HG02981 (cell line): ENCODE results near the gene EIF4G2.
"Not testable (repeated sequence)": the region's sequence is repeated elsewhere in the genome, so short reads cannot be mapped to it uniquely, and the experiment has no call there.

ENCODE experiments used
- ATAC-seq: cut with Tn5 transposase; IDR thresholded peaks from one replicate; pipeline ENCODE4 v1.9.1; 2021; ENCODE audit warnings: mild to moderate bottlenecking, moderate library complexity; ENCODE audit not compliant: unreplicated experiment

Gene EIF4G2

DNA sequence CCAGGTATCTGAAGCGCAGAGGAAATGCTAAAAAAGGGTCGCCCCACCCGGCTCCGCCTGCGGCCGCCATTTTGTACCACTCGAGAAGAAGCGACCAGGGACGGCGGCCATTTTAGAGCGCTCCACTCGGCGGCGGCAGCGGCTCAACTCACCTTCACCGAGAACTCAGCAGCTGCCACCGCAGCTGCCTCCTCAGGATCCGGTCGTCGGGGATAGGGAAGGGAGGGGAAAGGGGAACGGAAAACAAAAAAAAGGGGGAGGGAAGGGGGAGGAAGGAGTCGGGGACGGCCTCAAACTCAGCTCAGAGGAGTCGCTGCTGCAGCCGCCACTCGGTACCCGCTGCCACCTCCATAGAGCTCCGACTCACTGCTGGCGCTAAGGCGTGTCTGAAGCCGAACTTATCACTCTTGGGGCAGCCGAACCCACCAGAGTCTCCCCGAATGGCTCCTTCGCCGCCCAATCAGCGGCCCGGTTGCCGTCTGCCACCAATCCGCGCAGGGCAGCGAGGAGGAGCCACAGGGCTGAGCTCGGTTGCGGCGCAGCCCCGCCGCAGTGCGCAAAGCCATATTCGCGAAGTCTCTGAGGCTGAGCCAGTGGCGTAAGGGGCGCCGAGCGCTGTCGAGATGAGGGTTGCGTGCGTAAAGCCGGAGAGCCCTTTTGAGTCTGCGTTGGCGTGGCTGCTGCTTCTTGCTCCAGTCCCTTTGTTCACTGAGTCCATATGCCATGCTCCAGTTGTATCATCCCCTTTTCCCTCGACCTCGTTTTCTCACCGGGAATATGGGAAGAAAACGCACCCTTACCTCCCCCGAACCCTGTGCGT is at the start of gene EIF4G2:
TSS of gene EIF4G2 (minus strand) at position 374 of the 820 bp plus-strand sequence.
- peak; percentile 93 for ATAC-seq

DNA sequence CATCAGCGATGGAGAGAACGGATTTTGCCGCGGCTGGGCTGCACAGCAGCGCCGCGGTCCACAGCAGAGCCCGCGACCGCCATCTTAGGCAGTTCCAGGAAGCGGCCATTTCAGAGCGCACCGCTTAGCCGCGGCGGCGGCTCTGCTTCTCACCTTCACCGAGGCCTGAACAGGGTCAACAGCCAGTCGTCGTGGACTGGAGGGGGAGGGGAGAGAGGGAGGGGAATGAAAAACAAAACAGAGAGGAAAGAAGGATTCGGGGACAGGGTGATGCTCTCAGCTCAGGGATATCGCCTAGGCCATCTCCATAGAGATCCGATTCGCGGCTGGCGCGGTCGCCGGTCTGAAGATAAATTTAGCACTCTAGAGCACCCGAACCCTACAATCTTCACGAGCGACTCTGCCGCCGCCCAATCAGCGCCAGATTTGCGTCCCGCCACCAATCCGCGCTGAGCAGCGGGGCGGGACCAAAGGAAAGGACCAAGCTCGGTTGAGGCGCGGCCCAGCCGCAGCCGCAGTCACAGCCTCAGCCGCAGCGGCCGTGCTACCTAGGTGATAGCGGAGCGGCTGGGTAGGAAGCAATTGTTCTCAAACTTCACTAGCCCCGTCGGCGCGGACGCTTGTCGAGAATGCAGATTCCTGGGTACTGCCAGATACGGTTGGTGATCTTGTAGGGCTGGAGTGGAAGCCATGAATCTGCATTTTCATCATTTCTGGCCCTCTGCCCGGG is 49.1 kb upstream of the EIF4G2 start, which contains the start of gene ZBED5:
TSS of gene ZBED5 (minus strand) at position 345 of the 730 bp plus-strand sequence. CDS start 3,108 bp downstream, outside the sequence.
- ATAC-seq, result peak; percentile 90

DNA sequence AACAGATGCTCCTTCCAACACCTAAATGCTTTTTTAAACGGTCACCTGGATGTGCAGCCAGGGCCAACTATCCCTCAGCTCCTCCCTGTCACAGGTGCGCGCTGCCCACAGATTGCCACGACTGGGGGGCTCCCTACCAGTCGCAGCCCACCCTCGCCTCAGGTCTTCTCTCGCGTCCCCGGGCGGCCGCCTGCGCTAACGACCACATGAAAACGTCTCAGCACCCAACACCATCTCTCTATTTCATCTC is 48.7 kb upstream of the EIF4G2 start:
- ATAC-seq, result peak; percentile 15

DNA sequence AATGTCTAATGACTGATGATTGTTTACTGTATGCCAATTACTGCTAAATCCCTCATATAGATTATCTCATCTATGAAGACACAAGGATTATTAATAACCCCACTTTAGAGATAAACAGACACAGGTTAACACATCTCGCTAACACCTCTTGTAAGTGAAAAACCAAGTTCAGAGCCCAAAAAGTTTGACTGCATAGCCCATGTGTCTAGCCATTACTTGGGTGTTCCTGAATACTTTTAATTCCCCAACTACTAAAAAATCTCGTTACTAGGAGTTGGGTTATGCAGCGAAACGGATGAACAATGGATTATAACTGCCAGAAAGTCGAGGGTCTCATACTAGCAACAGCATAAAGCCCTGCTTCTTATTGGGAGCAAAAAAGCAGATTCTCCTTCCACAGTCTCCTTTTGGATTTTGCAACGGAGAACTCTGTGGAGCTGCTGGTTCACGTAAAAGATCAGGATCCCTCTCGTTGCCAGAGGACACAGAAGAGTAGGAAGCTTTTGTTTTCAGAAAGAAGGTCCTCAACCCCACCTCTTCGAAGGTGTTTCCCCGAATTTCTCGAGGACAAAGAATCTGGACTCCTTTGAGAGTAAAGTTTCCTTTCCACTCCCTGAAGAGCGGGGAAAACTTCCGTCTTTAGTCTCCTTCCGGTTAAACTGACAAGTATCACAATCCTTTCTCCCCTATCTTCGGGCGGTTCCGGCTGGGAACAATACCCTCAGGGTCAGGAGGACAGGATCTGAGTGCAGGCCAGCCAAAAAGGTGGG is 48.1 kb upstream of the EIF4G2 start:
- ATAC-seq, result peak; percentile 2

DNA sequence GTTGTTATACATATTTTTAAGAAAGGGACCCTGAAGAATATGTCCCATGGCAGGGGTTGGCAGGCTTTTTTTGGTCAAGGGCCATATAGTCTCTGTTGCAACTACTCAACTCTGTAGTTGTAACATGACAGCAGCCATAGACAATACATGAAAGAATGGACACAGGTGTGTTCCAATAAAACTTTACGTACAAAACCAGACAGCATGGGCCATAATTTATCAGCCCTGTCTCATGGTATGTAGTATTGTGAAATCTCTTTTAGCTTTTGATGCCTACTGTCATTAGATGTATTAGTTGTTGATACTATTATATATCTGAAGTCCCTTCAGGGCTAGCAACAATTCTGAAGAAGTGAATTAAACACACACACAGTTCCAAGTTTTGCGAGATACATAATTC is 46.6 kb upstream of the EIF4G2 start:
- ATAC-seq, result no peak

DNA sequence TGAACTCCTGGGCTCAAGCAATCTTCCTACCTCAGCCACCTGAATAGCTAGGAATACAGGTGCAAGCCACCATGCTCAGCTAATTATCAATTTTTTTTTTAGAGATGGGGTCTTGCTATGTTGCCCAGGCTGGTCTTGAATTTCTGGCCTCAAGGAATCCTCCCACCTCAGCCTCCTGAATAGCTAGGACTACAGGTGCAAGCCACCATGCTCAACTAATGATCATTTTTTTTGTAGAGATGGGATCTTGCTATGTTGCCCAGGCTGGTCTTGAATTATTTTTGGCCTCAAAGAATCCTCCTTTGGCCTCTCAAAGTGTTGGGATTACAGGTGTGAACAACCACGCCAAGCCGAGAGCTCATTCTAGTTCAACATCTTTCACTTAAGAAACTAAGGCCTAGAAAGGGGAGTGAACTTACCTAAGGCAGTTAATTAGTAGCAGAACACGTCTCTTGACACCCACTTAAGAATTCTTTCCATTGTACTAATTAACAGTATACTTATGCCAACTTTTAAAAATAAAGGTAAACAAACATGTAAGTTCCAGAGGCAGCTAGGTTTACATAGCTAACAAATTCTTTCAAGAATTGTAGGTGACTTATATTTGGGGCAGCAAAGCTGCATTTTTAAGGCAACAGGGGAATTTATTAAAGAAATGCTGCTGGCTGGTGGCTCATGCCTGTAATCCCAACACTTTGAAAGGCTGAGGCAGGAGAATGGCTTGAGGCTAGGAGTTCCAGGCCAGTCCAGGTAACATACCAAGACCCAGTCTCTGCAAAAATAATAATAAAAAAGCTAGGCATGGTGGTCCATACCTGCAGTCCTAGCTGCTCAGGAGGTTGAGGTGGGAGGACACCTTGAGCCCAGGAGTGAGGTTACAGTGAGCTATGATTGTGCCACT is 39.5 kb upstream of the EIF4G2 start:
- ATAC-seq, result no peak

DNA sequence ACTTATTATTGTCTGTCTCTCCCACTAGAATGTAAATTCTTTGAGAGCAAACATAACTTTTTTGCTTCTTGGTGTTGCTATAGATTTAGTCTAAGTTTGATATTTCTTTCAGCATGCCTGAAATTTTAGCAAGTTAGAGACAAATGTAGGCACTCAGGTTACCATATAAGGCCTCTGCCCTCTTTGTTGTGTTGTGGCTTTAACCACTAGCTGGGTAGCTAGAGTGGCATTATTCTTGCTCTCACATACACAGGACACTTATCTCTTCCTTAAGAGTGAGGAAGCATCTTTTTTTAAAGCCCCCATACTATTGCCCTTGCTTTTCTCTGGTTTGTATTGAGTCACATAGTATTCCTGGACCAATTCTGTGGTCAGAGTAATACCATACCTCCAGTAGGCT is 37.9 kb upstream of the EIF4G2 start:
- ATAC-seq, result no peak

DNA sequence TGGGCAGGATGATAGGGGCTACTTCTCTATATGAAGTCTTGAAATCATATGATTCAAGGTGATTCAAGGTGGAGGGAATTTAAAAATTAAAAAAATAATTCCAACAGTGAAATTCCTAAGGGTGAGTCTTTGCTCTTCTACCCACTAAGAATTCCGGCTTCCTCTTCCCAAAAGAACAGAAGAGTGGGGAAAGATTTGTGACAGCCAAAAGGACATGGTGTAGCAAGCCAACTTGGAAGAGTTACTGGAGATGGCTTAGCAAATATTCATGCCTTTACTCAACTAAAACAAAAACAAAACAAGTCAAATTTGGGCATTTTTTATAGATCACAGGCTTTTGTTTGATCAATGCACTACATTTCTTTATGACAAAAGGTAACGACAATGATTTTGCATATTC is 36.9 kb upstream of the EIF4G2 start:
- ATAC-seq, result no peak

DNA sequence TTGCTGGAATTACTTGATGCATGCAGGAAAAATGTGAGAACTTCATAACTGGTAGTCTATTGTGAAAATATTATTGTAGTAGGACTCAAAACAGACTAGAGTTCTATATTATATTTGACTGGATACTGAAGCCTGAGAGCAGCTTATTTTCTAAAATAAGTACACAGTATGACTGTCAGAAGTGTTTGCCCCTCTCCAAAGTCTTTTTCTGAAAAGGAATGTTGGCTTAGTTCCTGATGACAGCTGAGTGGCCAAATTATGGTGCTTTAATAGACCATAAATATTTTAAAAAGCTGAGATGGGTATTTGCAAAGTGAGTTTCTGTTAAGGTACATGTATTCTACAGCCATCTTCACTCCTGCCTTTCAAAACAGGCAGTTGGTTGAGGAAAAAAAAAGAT is 36.1 kb upstream of the EIF4G2 start:
- no peak for ATAC-seq

DNA sequence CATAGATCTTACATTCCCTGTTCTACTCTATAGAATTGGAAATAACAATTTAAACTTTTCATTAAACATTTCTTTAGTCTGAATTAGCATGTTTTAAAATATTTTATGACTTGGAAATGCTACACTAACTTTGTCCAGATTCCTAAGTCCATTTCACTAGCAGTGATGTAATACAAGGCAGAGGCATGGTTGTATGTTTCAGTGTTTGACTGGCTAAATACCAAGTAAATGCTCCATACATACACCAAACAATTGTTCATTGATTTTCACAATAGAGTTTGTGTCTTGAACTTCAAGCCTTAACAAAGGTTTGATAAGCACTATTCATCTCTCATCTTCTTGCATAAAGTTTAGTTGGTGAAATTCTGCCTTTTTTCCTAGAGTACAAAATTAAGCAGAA is 35.6 kb upstream of the EIF4G2 start:
- ATAC-seq, result no peak

DNA sequence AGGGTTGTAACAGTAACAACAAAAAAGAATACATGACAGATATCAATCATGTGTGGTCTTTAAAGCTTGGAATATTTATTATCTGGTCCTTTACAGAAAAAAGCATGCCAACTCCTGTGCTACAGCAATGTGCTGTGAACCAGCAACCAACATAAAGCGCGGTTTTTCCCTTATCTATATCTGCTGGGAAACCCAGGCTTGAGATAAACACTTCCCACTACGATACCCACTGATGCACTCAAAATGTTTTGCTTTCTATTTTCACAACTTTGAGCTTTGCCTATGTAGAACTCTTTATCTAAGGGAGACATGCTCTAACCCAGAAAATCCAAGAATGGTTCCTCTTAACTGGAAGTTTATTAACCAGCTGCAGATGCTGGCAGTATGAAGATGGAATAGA is 30.2 kb upstream of the EIF4G2 start:
- ATAC-seq, result no peak

DNA sequence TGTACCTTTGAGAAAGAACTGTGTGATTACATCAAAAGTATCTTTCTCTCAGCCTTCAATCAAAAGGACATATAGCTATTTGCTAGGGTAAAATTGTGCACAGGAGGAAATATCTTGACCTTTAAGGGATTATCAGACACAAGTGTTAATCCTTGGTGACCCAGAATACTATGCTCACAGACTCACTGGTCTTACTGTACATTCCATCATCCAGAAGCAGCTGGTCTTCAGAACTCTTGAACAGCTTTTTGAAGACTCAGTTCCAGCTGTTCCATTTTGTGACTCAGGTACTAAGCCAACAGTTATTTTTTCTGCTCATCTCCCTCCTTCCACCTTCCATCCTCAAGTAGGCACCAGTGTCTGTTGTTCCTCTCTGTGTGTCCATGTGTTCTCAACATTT is 29.4 kb upstream of the EIF4G2 start:
- ATAC-seq, result no peak

DNA sequence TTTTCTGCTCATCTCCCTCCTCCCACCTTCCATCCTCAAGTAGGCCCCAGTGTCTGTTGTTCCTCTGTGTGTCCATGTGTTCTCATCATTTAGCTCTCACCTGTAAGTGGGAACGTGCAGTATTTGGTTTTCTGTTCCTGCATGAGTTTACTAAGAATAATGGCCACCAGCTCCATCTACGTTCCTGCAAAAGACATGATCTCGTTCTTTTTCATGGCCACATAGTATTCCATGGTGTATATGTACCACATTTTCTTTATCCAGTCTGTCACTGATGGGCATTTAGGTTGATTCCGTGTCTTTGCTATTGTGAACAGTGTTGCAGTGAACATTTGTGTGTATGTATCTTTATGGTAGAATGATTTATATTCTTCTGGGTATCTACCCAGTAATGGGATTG is 28.2 kb upstream of the EIF4G2 start:
- not testable (repeated sequence) for ATAC-seq

DNA sequence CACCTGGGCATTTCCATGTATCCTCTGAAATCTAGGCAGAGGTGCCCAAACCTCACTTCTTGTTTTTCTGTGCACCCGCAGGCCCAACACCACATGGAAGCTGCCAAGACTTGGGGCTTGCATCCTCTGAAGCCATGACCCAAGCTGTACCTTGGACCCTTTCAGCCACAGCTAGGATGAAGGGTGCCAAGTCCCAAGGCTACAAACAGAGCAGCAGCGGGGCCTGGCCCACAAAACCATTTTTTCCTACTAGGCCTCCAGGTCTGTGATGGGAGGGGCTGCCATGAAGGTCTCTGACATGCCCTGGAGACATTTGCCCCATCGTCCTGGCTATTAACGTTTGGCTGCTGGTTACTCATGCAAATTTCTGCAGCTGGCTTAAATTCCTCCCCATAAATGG is 20.4 kb upstream of the EIF4G2 start:
- ATAC-seq, result no peak

DNA sequence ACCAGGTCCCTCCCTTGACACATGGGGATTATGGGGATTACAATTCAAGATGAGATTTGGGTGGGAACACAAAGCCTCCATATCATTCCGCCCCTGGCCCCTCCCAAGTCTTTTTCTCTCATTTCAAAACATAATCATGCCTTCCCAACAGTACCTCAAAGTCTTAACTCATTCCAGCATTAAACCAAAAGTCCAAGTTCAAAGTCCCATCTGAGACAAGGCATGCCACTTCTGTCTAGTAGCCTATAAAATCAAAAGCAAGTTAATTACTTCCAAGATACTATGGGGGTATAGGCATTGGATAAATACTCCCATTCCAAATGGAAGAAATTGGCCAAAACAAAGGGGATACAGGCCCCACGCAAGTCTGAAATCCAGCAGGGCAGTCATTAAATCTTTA is 19.7 kb upstream of the EIF4G2 start:
- no peak for ATAC-seq

DNA sequence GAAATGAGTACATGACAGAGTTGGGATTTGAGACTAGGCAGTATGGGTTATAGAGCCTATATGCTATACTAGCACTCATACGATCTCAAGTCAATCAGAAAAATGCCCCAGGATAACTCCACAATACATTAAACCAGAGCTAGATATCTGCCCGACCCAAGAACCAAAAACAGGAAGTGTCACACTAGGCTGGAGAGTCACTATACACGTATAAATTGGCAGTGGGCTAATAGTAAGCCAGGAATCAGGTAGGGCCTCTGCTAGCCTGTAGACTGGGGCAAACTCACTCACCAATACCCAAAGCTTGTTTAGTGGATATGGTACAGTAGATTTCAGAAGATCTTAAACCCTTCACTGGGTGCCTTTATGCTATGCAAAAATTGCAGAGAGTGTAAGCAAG is 16.2 kb upstream of the EIF4G2 start:
- ATAC-seq, result peak; percentile 83

DNA sequence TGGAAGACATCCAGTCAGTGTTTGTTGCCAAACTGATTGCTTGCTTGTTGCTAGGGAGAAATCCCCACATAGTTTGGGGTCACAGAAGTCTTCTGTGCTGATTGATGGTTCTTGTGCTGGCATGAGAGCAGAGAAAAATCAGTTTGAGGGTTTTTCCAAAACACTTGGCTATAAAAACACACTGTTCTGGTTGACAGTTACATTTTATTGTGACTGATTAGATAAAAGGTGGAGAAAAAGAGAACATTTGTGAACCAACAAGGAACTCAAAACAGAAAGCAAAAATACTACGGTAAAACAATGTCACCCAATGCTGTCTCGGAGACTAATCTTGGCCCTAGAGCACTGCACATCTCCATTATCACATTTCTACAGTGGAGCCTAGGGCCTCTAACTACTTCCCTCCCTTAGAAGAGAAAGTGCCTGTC is 14.4 kb upstream of the EIF4G2 start:
- ATAC-seq, result no peak

DNA sequence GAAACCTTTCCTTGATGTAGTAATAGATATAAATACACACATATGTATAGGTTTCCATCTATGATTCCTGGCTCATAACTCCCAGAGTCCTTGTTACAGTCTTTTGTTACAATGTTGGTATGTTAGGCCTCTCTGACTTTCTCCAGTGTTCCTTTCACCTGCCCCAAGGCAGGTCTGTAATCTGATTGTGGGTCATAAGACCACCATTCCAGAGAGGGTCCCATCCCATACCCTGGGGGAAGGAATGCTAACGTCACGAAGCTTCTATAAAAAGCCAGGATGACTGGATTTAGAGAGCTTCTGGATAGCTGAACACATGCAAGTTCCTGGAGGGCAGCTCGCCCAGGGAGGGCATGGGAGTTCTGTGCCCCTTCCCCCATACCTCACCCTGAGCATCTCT is 13.8 kb upstream of the EIF4G2 start:
- ATAC-seq, result not testable (repeated sequence)

DNA sequence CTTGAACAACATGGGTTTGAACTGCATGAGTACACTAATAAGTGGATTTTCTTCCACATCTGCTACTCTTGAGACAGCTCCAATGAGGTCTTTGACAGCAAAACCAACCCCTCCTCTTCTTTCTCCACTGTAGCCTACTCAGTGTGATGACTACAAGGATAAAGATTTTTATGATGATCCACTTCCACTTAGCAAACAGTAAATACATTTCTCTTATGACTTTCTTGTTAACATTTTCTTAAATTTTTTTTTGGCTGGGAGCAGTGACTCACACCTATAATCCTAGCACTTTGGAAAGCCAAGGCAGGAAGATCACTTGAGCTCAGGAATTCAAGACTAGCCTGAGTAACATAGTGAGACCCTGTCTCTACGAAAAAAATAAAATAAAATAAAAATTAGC is 9.9 kb upstream of the EIF4G2 start:
- no peak for ATAC-seq

DNA sequence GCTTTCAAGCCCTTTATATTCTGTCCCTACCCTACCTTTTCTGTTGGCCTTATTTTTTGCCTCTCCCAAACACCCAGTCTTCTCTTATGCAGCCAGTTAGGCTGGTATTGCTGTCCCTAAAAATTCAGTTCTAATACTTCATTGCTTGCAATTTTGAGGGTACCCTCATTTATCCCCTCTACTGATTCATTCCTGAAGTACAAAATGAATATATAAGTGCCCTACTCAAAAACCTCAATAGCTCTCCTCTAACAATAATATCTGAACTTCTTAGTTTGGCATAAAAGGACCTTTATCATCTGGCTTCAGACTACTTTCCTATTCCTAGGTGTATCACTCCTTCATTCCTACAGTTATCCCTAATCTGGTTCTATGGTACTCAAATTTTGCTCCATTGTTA is 5.2 kb upstream of the EIF4G2 start:
- ATAC-seq, result no peak
